Medulla oblongata (tissue), 1 donor: ENCODE measurements around the gene SCN1B.
"Not testable (repeated sequence)": the region's sequence is repeated elsewhere in the genome, so short reads cannot be mapped to it uniquely, and the experiment has no call there.

Source experiments
- DNase-seq: peaks from one replicate; pipeline ENCODE4 v3.0.0-alpha.2; 2015; ENCODE audit errors: extremely low spot score

The SCN1B gene

DNA sequence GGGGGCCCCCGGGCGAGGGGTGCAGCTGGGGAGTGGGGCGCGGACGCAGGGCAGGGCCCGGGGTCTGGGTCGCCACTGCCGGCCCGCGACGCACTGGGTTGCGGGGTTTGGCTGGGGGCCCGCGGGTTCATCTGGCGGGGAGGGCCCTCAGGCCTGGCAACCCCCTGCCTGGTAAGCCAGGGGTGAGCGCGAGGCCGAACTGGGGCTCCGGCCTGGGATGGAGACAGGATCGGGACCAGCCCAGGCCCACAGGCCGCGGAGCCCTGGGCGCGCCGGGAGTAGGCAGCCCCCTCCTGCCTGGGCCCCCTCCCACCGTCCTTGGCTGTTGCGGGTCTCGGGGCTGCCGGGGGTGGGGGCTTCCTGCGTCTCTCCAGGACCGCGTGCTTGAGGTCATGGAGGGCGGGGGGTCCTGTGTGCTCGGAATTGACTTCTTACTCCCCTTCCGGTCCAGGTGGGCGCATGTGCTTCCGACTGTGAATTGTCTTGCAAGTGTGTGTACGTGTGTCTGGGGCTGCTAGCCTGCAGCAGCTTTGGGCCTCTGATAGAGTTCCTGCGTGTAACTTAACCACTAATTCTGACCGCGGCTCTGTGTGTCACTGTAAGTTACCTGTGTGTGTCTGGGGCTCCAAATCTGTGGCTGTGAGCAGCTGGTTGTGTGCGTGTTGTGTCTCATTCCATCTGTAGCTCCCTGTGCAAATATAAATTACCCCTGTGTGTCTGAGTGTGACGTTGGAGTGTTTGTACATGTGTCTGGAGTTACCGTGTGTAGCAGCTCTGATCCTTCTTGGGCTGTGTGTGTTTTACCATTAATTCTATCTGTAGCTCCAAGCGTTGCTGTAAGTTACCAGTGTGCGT is 29.4 kb upstream of the SCN1B start:
- DNase-seq: no peak

DNA sequence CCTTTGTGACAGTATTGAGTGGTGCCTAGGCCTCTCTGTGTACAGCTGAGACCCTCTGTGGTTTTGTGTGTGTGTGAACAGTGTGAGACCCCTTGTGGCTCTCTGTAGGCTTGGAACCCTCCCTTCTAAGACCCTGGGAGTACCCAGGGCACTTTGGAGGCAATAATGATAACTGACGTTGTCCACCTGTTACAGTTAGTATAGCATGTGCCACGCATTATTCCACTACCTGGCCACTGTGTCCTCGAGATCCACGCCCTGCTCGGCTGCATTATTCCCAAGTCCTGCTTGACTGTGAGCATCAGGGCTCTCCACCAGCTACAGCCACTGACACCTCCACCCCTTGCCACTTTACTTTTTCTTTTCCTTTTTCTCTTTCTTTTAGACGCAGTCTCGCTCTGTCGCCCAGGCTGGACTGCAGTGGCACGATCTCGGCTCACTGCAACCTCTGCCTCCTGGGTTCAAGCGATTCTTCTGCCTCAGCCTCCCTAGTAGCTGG is 28.2 kb upstream of the SCN1B start:
- no peak for DNase-seq

DNA sequence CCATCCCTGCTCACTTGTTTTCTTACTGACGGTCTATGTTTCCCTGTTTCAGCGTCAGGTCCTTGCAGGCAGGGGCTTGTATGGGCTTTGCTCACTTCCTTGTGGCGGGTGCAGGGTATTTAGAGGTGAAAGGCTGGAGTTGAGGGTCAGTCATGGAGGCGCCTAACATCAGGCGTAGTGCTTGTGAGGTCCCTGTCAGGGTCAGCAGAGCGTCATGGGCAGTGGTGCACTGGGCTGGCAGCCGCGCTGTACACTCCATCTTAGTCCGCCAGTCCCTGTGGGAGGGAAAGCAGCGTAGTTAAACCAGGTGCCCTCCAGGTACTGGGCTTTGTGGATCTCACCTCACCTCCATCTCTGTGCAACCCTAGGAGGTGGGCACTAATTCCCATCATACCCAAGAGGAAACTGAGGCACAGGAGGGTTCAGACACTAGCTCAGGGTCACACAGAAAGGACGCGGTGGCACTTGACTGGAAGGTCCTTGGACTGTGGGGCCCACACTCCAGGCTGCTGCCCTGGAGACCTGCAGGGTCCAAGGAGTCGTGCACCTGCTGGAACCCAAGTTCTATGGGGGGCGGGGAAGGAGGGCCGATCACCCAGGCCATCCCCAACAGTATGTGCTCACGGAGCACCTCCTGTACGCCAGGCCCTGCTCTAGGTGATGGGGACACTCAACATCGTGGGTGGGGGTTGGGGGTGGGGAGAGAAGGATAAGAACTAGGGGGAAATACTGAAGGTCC is 25.6 kb upstream of the SCN1B start:
- DNase-seq: no peak

DNA sequence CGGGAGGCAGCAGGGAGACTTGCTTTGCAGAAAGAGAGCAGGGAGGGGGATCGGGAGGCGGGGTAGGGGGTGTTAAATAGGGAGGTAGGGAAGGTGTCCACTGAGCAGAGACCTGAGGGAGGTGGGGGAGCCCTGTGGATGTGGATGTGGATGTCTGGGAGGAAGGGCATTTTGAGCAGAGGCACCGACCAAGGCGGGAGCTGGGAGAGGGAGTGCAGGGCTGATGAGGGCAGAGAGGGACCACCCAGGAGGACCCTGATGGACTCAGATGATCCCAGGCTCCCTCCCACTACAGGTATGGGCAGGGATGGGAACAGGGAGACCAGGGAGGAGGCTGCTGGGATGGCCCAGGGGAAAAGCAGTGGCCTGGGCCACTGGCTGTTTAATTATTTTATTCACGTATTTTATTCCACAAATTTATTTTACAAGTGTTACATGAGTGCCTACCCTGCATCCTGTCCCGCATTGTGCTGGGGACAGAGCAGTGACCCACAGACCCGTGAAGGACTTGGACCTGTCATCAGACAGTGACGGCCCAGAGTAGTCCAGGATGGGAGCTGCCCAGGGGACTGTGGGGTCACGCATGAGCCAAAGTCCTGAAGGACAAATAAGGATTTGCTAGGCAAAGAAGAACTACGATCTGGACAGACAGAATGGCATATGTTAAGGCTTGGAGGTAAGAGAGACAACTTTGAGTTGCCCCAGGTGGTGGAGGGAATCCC is 24.9 kb upstream of the SCN1B start:
- no peak for DNase-seq

DNA sequence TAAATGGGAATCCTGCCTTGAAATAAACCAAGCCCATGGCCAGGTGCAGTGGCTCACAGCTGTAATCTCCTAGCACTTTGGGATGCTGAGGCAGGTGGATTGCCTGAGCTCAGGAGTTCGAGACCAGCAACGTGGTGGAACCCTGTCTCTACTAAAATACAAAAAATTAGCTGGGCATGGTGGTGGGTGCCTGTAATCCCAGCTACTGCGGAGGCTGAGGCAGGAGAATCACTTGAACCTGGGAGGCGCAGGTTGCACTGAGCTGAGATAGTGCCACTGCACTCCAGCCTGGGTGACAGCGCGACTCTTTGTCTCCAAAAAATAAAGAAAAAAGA is 24.3 kb upstream of the SCN1B start:
- not testable (repeated sequence) for DNase-seq

DNA sequence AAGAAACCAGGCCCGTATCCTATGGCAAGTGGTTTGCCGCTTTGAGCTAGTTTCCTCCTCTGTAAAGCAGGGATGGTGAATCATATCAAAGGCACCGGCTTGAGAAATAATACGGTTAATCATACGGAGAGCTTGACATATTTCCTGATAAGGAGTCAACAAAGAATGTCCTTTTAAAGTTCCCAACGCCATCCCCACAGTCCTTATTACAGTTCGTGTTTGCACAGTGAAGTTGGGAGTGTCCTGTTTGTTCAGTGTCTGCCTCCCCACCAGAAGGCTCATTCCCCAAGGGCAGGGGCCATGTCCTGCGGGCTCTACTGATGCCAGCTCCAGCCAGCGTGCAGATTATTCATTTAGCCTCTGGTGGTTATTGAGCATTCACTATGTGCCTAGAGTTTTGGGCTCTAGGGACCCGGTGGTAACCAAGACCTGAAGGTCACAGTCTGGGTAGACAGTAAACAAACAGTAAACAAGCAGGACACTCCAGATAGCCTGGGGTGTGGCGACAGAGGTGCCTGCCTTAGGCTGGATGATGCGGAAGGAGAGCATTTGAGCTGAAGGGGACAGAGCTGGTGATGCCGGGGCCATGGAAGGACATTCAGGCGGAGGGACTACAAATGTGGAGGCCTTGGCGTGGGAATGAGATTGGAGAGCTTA is 23.8 kb upstream of the SCN1B start:
- no peak for DNase-seq

DNA sequence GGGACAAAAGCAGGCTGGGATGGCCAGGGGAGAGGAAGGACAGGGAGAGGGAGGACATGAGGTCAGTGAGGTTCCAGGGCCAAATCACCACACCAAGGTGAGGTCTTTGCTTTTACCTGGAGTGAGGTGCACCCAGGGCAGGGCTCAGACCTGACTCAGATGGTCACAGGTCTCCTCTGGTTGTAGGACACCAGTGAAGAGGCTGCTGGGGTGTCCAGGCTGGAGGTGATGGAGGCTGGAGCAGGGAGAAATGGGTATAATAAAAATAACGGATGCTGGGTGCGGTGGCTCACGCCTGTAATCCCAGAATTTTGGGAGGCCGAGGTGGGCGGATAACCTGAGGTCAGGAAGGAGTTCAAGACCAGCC is 23.3 kb upstream of the SCN1B start:
- no peak for DNase-seq

DNA sequence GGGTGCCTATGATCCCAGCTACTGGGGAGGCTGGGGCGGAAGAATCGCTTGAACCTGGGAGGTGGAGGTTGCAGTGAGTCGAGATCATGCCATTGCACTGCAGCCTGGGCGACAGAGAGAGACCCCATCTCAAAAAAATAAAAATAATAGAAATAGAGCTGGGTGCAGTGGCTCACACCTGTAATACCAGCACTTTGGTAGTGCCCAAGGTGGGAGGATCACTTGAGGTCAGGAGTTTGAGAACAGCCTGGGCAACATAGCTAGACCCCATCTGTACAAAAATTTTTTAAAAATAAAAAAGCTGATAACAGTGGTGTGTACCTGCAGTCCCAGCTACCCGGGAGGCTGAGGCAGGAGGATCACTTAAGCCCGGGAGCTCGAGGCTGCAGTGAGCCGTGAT is 22.8 kb upstream of the SCN1B start:
- not testable (repeated sequence) for DNase-seq

DNA sequence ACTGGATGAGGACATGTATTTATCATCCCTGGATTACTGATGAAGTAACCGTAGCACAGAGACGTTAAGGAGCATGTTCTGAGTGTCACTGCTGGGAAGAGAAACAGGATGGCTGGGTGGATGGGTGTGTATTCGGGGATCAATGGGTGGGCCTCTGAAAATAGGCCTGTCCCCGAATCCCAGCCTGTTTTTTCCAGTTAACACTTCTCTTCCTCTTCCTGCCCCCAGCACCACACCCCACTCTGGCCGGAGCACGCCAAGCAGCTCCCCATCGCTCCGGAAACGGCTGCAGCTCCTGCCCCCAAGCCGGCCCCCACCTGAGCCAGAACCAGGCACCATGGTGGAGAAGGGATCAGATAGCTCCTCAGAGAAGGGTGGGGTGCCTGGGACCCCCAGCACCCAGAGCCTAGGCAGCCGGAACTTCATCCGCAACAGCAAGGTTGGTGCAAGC is 21.4 kb upstream of the SCN1B start:
- no peak for DNase-seq

DNA sequence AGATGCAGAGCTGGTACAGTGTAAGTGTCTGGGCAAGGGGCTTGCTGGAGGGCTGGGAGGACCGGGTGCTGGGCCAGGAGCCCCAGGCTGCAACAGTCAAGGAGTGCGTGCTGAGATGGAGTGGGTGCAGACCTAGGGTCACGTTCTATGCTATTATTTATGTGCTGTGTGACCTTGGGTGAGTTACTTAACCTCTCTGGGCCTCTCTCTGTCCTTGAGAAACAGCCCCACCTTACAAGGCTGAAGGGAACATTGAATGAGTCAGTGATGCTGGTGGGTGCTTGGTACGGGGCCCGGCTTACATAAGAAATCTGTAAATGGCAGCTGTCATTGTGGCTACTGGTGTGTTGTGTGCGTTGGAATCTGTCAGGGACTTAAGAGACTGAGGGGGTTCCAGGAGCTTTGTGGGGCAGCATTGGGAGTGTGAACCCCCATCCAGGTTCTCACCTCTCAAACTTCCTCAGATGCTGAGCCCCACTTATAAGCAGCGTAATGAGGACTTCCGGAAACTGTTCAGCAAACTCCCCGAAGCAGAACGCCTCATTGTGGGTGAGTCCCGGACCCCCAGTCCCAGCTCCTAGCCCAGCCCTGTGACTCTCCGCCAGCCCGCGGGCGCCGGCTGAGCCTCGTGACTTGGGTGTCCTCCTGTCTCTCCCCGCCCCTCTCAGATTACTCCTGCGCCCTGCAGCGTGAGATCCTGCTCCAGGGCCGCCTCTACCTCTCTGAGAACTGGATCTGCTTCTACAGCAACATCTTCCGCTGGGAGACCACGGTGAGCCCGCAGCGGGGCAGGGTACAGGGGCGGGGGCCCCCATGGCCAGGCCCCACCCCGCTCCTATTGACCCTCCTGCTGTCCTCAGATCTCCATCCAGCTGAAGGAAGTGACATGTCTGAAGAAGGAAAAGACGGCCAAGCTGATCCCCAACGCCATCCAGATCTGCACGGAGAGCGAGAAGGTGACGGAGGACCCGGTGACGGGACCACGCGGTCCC is 20.6 kb upstream of the SCN1B start:
- no peak for DNase-seq

DNA sequence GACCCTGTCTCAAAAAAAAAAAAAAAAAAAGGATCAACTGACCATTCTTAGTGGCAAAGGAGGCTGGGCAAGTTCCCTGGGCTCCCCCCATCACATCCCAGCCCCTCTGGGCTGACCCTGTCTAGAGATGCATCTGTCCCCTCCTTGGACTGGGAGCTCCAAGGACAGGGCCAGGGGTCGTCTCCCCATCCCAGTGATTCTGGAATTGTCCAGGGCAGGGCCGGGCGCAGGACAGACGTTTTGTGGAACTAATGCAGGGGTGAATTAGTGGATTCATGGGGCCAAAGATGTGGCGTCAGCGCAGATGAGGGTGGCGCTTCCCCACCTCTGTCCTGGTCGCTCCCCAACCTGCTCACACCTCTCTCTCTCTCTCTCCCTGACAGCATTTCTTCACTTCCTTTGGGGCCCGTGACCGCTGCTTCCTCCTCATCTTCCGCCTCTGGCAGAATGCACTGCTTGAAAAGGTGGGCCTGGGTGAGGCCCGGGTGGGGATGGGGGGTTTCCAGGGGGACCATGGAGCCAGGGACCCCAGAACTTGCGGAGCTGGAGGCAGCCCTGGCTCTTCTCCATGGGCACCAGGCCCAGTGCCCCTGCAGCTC is 19.1 kb upstream of the SCN1B start:
- DNase-seq: no peak

DNA sequence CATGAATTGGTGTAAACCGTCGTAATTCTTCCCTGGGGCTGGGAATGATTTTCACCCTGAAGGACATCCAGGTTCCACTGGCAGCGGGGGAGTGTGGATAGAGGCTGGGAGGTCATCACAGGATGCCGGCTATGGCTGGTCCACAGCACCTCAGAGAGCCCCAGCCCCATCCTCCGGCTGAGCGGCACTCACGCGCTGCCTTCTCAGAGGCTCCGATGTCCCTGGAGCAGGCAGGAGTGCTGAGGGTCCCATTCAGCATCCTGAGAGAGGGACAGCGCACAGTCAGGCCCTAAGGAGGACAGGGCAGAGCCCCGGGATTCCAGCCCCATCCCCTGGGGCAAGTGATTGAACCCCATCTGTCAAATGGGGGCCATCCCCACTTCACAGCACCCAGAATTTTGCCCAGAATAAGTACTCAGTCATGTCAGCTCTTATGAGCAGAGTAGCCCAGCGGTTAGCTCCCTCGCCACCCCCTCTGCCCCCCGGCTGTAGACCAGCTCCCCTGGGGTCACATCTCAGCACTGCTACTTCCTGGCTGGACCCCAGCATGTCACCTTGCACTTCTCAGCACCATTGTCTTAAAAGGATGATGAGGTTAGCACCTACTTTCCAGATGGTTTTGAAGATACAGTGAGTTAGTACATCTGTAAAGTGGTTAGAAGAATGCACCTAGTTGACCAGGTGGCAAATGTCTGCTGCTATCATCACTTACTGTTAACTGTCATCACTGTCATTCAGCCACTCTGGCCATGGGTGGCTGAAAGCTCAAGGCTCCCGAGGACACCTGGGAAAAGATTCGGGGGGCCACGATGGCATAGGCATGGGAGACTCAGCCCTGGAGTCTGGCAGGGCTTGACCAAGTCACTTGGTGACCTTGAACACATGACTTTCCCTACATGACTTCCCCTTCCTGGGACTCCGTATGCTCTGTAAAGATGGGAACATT is 18.3 kb upstream of the SCN1B start:
- no peak for DNase-seq

DNA sequence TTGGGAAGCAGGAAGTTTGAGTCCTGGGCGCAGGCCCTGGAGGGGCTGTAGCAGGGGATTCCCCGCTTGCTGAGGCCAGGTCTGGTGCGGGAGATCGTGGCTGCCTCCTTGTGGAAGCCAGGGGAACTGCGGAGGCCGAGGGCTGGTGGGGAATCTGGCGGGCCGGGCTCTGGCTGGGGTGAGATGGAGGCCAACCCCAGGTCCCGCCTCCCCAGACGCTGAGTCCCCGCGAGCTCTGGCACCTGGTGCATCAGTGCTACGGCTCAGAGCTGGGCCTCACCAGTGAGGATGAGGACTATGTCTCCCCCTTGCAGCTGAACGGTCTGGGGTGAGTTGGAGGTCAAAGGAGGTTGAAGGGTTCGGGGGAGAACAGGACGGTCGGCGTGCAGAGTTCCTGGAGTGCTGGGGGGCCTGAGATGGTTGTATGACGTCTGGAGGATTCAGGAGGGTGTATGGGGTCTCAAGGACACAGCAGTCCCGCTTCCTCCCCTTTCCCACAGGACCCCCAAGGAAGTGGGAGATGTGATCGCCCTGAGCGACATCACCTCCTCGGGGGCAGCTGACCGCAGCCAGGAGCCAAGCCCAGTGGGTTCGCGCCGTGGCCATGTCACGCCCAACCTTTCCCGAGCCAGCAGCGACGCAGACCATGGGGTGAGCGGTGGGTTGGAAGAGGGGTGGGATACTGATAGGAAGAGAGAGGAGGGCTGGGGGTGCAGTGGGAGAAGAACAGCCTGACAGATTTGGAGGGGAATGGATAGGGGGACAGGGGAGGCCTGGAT is 17.0 kb upstream of the SCN1B start:
- peak; percentile 58 for DNase-seq

DNA sequence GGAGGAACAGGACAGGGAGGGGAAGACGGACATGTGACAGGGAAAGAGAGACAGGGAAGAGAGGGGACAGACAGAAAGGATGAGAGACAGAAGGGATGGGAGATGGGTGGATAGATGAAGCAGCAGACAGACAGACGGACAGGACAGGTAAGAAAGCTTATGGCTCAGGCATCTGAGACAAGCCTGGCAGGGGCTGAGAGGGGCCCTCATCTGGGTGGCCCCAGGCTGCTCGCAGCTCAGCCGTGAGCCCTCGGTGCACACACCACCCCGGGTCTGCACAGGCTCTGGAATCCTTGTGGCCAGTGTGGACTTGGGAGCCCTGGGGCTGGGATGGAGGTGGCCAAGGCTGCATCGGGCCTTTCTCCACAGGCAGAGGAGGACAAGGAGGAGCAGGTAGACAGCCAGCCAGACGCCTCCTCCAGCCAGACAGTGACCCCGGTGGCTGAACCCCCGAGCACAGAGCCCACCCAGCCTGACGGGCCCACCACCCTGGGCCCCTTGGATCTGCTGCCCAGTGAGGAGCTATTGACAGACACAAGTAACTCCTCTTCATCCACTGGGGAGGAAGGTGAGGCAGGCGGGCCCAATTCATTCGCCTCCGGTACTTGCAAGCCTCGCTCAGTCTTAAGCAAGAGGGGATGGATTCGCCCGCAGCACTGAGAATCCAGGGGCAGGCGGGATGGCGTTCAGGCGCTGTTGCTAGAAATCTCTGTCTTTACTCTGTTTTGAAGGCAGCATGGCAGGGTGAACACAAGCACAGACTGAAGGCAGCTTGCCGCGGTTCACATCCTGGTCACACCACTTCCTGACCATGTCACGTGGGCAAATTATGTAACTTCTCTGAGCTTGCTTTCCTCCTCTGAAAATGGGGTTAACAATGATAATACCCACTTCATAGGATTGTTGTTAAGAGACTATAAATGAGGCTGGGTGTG is 16.2 kb upstream of the SCN1B start:
- no peak for DNase-seq

DNA sequence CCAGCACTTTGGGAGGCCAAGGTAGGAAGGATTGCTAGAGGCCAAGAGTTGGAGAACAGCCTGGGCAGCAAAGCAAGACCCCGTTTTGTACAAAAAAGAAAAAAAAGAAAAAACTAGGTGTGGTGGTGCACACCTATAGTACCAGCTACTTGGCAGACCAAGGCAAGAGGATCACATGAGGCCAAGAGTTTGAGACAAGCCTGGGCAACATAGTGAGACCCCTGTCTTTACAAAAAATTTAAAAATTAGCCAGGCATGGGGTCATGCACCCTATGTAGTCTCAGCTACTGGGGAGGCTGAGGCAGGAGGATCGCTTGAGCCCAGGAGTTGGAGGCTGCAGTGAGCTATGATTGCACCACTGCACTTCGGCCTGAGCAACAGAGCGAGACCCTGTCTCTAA is 15.5 kb upstream of the SCN1B start:
- not testable (repeated sequence) for DNase-seq

DNA sequence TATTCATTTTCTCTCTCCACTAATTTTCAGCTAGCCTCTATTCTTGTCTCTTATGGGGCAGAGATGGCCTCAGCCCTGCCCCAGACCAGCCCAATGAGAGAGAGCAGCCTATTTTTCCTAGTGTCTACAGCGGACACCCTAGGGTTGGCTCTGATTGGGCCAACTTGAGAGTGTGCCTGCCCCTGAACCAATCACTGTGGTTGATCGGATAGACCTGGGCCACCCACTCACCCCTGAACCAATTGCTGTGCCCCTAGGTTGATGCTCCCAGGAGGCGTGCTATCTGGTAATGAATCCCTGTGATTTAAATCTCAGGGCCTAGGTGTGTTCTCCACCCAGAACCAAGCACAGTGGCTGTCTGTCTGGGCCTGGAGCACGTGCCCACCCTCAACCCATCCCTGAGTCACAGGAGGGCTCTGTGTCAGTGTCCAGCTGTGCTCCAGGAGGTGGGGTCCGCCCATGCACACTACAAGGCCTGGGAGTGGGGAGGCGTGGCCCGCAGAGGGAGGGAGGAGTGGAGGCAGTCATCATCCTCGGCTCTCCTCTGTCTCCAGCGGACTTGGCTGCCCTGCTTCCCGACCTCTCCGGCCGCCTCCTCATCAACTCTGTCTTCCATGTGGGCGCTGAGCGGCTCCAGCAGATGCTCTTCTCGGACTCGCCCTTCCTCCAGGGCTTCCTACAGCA is 14.9 kb upstream of the SCN1B start:
- no peak for DNase-seq

DNA sequence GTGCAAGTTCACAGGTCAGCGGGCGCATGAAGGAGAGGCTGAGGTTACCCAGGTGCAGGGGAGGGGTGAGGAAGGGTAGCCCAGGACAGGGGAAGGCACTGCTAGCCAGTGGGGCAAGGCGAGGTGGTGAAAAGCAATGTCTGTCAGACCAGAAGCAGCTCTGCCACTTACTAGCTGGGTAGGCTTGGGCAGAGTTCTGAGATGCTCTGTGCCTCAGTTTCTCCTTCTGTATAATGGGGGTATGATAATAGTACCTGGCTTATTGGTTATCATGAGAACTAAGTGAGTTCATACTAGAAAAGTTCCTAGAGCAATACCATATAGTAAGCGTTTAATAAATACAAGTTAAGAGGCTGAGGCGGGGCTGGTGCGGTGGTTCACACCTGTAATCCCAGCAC is 14.3 kb upstream of the SCN1B start:
- no peak for DNase-seq
